Activated CD8-positive, alpha-beta memory T cell treated with anti-CD3 and anti-CD28 coated beads, Interleukin-2, amount 10 ng/mL, durations not matched to agents 7 days and 5 days (primary cell): Measurements from ENCODE around the gene SGK2. TPM values are rescaled to one million over a fixed set of nuclear protein-coding genes. Genes with fewer than 3 reads are reported as not detected.

Experiments used
- ATAC-seq: fragments of 150-1000 bp; cut with Tn5 transposase; one replicate; pipeline ENCODE4 v1.10.0; 2021; ENCODE audit warnings: moderate library complexity
- CTCF ChIA-PET: fragments of 350-600 bp; sonication (Branson Sonifier 250); formaldehyde crosslinking; loops from one replicate; lab custom pipeline; 2021; ENCODE audit warnings: antibody characterized with exemption; lab: Charles Lee
- DNase-seq: peaks from one replicate; pipeline ENCODE4 v3.0.0-alpha.2; 2020
- H3K27ac Mint-ChIP-seq: one replicate; pipeline ENCODE4 v1.8.0; 2021; ENCODE audit warnings: mild to moderate bottlenecking, mixed read lengths
- H3K27me3 Mint-ChIP-seq: one replicate; pipeline ENCODE4 v1.8.0; 2021; ENCODE audit warnings: mixed read lengths
- H3K36me3 Mint-ChIP-seq: one replicate; pipeline ENCODE4 v1.8.0; 2021; ENCODE audit warnings: mild to moderate bottlenecking, mixed read lengths
- H3K4me1 Mint-ChIP-seq: one replicate; pipeline ENCODE4 v1.8.0; 2021; ENCODE audit warnings: mixed read lengths
- H3K4me3 Mint-ChIP-seq: one replicate; pipeline ENCODE4 v1.8.0; 2021; ENCODE audit warnings: mild to moderate bottlenecking, moderate library complexity, mixed read lengths
- H3K9me3 Mint-ChIP-seq: one replicate; pipeline ENCODE4 v1.8.0; 2022; ENCODE audit warnings: low read depth, mixed read lengths
- total RNA-seq, 2 experiments: library from RNA; stranded (reverse); gene quantifications; one replicate each; pipeline ENCODE4 v1.2.3, GENCODE V29; 2021

The SGK2 gene
- total RNA-seq, 2 experiments from 2014 or later, result 0.26 TPM; not detected in 1

GRCh38 chr20:43539975-43540672 lies 18.7 kb upstream of the SGK2 start:
- H3K9me3 Mint-ChIP-seq, result no peaks in the 10 kb centered on the region
- CTCF ChIA-PET, result interaction anchor here (1.2 to 2.6 kb wide), 2 partner anchors 14 to 25 kb away, joined by 3 to 8 read pairs; no protein-coding TSS in a partner anchor
- no peak overlapping the region for H3K4me3 Mint-ChIP-seq
- H3K27ac Mint-ChIP-seq, result no peak overlapping the region
- ATAC-seq, result no peak
- H3K36me3 Mint-ChIP-seq, result no peaks in the 10 kb centered on the region
- H3K27me3 Mint-ChIP-seq, result no peaks in the 10 kb centered on the region
- no peaks in the 10 kb centered on the region for H3K4me1 Mint-ChIP-seq
- DNase-seq, result no peak

DNA sequence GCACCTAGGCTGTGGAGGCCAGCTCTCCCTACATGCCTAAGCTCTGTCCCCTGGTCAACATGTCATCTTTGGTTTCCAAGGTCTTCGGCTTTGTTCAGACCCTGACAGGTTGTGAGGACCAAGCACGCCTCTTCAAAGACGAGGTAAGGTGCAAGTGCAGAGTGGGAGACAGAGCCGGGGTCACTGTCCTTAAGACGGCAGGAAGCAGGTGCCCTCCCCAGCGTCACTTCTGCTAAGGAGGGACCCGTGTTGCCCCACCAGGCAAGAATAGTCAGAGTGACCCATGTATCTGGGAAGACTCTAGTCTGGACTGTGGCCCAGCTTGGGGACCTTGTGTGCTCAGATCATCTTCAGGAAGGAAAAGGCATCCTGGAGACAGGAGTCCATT lies 18.2 kb upstream of the SGK2 start:
- Mint-ChIP-seq H3K4me1 (no peaks in the 10 kb centered on the region), H3K9me3 (no peaks in the 10 kb centered on the region), H3K36me3 (no peaks in the 10 kb centered on the region), H3K27me3 (no peaks in the 10 kb centered on the region), H3K27ac (no peak overlapping the region), H3K4me3 (no peak overlapping the region)
- ATAC-seq, result no peak
- DNase-seq, result no peak
- CTCF ChIA-PET, result interaction anchor here (1.2 kb wide), 1 partner anchor 26 kb away, joined by 3 read pairs; no protein-coding TSS in a partner anchor

GRCh38 chr20:43541214-43541613 lies 17.6 kb upstream of the SGK2 start:
- Mint-ChIP-seq H3K27ac (no peak overlapping the region), H3K27me3 (no peaks in the 10 kb centered on the region), H3K4me1 (no peaks in the 10 kb centered on the region), H3K9me3 (no peaks in the 10 kb centered on the region), H3K36me3 (no peaks in the 10 kb centered on the region), H3K4me3 (no peak overlapping the region)
- DNase-seq (no peak), ATAC-seq (no peak)
- CTCF ChIA-PET, result interaction anchor here (1.2 kb wide), 1 partner anchor 26 kb away, joined by 3 read pairs; no protein-coding TSS in a partner anchor

GRCh38 chr20:43542161-43542560 lies 16.7 kb upstream of the SGK2 start:
- Mint-ChIP-seq H3K36me3 (no peaks in the 10 kb centered on the region), H3K27ac (no peak overlapping the region), H3K27me3 (no peaks in the 10 kb centered on the region), H3K4me1 (no peaks in the 10 kb centered on the region), H3K4me3 (no peak overlapping the region), H3K9me3 (no peaks in the 10 kb centered on the region)
- no peak for DNase-seq
- CTCF ChIA-PET, result no interaction called here
- ATAC-seq, result no peak

DNA sequence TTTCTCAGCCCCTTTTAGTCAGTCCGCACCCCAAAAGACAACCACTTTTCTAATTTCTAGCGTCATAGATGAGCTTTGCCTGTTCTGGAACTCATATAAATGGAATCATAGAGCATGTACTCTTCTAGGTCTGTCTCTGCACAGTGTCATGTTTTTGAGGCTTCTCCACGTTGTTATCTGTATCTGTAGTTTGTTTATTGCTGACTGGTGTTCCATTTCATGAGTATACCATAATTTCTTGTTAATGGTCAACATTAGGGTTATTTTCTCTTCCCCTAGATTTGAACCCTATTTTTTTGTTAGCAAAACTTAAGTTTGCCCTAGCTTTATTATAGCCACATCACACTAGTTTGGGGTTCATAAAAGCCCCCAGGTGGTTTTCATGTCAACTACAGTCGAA lies 16.2 kb upstream of the SGK2 start:
- Mint-ChIP-seq H3K4me3 (no peak overlapping the region), H3K27ac (no peak overlapping the region), H3K4me1 (no peaks in the 10 kb centered on the region), H3K27me3 (no peaks in the 10 kb centered on the region), H3K9me3 (peaks cover 3% of the 10 kb centered on the region), H3K36me3 (no peaks in the 10 kb centered on the region)
- ATAC-seq (no peak), DNase-seq (no peak)
- CTCF ChIA-PET, result no interaction called here

- ATAC-seq (no peak), DNase-seq (no peak)
- CTCF ChIA-PET, result no interaction called here
- H3K27ac Mint-ChIP-seq, result no peak overlapping the region
- H3K36me3 Mint-ChIP-seq, result no peaks in the 10 kb centered on the region
- H3K27me3 Mint-ChIP-seq, result no peaks in the 10 kb centered on the region
- no peaks in the 10 kb centered on the region for H3K4me1 Mint-ChIP-seq
- peaks cover 3% of the 10 kb centered on the region for H3K9me3 Mint-ChIP-seq
- no peak overlapping the region for H3K4me3 Mint-ChIP-seq
These were observed 15.7 kb upstream of the SGK2 start for GRCh38 chr20:43543138-43543537.

- Mint-ChIP-seq H3K36me3 (no peaks in the 10 kb centered on the region), H3K9me3 (peaks cover 3% of the 10 kb centered on the region), H3K27me3 (no peaks in the 10 kb centered on the region), H3K4me3 (no peak overlapping the region), H3K4me1 (no peaks in the 10 kb centered on the region), H3K27ac (no peak overlapping the region)
- CTCF ChIA-PET, result no interaction called here
- DNase-seq (no peak), ATAC-seq (no peak)
These were observed 14.3 kb upstream of the SGK2 start for GRCh38 chr20:43544501-43544900.

DNA sequence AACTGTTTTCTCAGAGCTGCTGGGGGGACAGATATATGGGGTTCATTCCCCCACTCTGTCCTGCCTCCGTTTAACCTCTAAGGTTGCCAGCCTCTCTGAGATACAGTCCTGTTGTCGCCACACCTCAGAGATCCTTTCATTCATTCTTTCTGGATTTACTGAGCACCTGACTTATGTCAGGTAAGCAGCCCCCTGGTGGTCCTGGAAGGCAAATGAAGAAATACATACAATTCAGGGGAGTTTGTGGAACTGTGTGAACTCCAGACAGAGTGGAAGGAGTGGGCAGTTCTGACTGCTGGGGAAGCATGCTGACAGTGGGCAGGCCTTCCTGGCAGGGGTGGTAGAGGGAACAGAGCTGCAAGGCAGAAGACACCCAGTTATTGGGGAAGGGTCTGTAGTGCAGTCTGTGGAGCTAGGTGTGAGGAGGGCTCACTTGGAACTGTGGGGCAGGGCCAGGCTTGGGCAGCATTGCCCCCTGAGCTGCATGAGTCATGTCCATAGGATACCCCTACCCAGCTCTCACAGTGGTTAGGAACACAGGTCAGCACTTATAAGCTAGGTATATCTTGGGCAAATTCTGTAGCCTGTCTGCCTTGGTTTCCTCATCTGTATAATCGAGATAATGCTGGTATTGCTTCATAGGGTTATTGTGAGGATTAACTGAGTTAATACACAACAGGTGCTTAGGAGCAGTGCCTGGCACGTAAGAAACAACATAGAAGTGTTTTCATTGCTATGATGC lies 12.8 kb upstream of the SGK2 start:
- H3K4me1 Mint-ChIP-seq, result no peaks in the 10 kb centered on the region
- DNase-seq (no peak), ATAC-seq (no peak)

DNA sequence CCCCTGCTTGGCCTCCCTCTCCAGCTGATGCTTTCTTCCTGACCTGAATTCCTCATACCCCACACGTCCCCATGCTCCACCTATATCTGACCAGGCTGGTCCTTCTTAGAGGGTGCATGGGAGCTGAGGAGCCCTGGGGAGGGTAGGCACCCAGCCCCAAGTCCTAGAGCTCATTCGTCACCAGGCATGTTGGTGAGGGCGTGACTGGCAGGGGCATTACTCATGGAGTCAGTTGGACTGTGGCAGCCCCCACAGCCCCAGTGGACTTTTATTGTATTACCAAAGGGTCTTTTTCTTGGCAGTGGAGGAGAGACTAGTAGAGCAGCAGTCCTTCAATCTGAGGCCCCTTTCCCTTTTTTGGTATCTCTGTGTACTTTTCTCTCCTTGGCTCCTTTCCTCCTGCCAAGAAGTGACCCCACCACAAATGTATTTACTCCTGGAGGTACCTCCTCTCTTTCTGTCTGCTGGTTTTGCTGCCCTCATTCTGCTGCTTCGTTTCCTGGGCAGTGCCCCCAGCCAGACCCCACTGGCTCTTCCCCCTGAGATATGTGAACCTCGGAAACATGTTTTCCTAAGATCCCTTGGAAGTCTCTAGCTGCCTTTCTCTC lies 10.4 kb upstream of the SGK2 start:
- CTCF ChIA-PET, result no interaction called here
- Mint-ChIP-seq H3K27me3 (peaks cover 2% of the 10 kb centered on the region), H3K4me1 (no peaks in the 10 kb centered on the region), H3K36me3 (no peaks in the 10 kb centered on the region), H3K27ac (no peak overlapping the region), H3K9me3 (peaks cover 3% of the 10 kb centered on the region), H3K4me3 (no peak overlapping the region)
- no peak for DNase-seq
- ATAC-seq, result no peak

More for the DNA sequence above, 12.8 kb upstream of the SGK2 start:
- Mint-ChIP-seq H3K27me3 (no peaks in the 10 kb centered on the region), H3K27ac (no peak overlapping the region), H3K36me3 (no peaks in the 10 kb centered on the region), H3K4me3 (no peak overlapping the region), H3K9me3 (peaks cover 3% of the 10 kb centered on the region)
- CTCF ChIA-PET, result interaction anchor here (0.9 to 1.5 kb wide), 2 partner anchors 8 to 10 kb away, joined by 3 to 4 read pairs; no protein-coding TSS in a partner anchor

DNA sequence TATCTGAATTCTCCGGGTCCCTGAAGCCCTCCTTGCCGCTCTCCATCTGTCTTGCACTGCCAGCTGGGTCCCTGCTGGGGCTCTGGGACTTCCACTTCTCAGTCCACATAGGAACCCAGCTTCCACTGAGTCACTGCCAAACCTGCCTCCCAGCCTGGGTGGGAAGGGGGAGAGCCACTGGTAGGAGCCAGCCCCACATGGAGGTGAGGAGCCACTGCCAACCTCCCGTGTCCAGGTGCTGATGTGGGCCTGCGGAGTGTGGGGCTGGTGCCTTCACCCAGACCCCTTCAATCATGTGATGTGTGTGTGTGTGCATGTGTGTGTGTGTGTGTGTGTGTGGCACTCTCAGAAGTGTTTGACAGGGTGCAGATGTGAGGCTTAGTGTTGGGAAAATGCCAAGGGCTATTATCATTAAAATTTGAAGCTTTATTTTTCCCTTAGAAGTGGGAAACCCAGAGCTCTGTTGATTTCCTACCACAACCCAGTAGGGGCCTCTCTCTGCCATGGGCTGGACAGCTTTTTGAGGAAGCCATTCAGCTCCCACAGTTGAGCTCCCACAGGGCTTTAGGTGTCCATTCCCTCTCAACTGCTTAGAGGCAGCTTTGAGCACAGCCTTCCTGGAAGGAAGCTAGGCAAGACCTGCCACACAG lies 9.3 kb upstream of the SGK2 start:
- ATAC-seq (no peak), DNase-seq (no peak)
- H3K4me1 Mint-ChIP-seq, result no peaks in the 10 kb centered on the region
- no peaks in the 10 kb centered on the region for H3K36me3 Mint-ChIP-seq
- no peak overlapping the region for H3K4me3 Mint-ChIP-seq
- CTCF ChIA-PET, result interaction anchor here (0.7 kb wide), 1 partner anchor 568 kb away, joined by 3 read pairs; no protein-coding TSS in a partner anchor
- no peak overlapping the region for H3K27ac Mint-ChIP-seq
- H3K27me3 Mint-ChIP-seq, result peaks cover 2% of the 10 kb centered on the region
- H3K9me3 Mint-ChIP-seq, result peaks cover 3% of the 10 kb centered on the region

- Mint-ChIP-seq H3K27ac (no peak overlapping the region), H3K36me3 (no peaks in the 10 kb centered on the region), H3K9me3 (peaks cover 3% of the 10 kb centered on the region), H3K4me3 (no peak overlapping the region), H3K27me3 (peaks cover 2% of the 10 kb centered on the region), H3K4me1 (no peaks in the 10 kb centered on the region)
- ATAC-seq, result no peak
- CTCF ChIA-PET, result no interaction called here
- no peak for DNase-seq
These were observed 8.4 kb upstream of the SGK2 start for GRCh38 chr20:43550456-43550855.

- no peak overlapping the region for H3K27ac Mint-ChIP-seq
- CTCF ChIA-PET, result no interaction called here
- ATAC-seq, result no peak
- H3K36me3 Mint-ChIP-seq, result no peaks in the 10 kb centered on the region
- no peaks in the 10 kb centered on the region for H3K4me1 Mint-ChIP-seq
- no peaks in the 10 kb centered on the region for H3K9me3 Mint-ChIP-seq
- peaks cover 2% of the 10 kb centered on the region for H3K27me3 Mint-ChIP-seq
- no peak overlapping the region for H3K4me3 Mint-ChIP-seq
- no peak for DNase-seq
These were observed 4.5 kb upstream of the SGK2 start for GRCh38 chr20:43554369-43554768.
